RWPE1 (cell line): ENCODE results near the gene DSG4.

Source experiments
- CTCF ChIA-PET: fragments of 350-600 bp; sonication (Branson Sonifier 250); formaldehyde crosslinking; extraction: SDS; loops from one replicate; lab custom pipeline; 2021; lab: Yijun Ruan, JAX
- POLR2A ChIA-PET: fragments of 400-600 bp; formaldehyde crosslinking; extraction: SDS; loops from one replicate; lab custom pipeline; 2020; ENCODE audit warnings: antibody characterized with exemption; ENCODE audit not compliant: low non-redundant PET; lab: Yijun Ruan, JAX
- DNase-seq: peaks from one replicate; pipeline ENCODE4 v3.0.0; 2012; ENCODE audit warnings: low spot score
- H3K27ac ChIP-seq: fragments of 450-650 bp; 2 replicates; pipeline ENCODE4 v1.5.1; 2017
- TF ChIP-seq, protein P1 (sequence below): fragments of 450-650 bp; conservative IDR thresholded peaks from 2 replicates; pipeline ENCODE4 v1.5.1; 2017; ENCODE audit warnings: low read depth, mild to moderate bottlenecking

The DSG4 gene

GRCh38 chr18:31393286-31393685, 16.7 kb downstream of the DSG4 start:
- CTCF ChIA-PET: no interaction called here
- DNase-seq: no peak
- no peak overlapping the region for H3K27ac ChIP-seq
- TF ChIP-seq, protein P1, sequence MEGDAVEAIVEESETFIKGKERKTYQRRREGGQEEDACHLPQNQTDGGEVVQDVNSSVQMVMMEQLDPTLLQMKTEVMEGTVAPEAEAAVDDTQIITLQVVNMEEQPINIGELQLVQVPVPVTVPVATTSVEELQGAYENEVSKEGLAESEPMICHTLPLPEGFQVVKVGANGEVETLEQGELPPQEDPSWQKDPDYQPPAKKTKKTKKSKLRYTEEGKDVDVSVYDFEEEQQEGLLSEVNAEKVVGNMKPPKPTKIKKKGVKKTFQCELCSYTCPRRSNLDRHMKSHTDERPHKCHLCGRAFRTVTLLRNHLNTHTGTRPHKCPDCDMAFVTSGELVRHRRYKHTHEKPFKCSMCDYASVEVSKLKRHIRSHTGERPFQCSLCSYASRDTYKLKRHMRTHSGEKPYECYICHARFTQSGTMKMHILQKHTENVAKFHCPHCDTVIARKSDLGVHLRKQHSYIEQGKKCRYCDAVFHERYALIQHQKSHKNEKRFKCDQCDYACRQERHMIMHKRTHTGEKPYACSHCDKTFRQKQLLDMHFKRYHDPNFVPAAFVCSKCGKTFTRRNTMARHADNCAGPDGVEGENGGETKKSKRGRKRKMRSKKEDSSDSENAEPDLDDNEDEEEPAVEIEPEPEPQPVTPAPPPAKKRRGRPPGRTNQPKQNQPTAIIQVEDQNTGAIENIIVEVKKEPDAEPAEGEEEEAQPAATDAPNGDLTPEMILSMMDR: no peak
- POLR2A ChIA-PET: no interaction called here

DNA sequence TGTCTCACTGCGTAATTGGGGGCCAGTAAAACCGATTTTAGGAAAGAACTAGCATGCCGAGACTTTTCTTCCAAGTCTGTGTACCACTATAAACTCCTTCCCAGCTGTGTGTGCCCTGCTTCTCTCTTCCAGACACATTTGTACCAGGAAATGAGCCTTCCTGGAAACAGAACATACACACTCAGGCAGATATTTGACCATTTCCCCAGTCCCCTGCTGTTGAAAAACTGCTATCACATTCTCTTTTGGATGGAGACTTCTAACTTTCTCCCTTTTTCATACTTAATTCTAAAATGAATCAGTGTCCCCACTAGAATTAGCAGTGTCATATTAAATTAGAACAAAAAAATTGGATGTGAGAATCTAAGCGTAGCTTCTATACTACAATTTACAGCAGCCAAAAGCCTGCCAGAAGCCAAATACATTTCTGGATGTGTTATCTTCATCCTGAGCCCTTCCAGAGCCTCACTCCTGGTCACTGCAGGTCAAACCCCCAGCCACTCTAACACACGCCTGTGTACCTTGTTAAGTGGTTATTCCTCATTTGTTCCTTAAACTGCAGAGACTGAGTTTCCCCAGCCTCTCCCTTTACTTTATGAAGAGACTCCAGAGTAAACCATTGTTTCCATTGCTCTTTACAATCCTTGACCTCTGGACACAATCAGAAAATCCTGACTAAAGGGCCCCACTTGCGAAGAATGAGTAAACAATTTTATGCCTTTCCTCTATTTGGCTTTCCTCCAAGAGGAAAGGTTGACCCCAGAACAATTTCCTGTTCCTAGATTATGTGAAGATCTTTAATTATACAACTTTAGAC, 20.4 kb downstream of the DSG4 start:
- TF ChIP-seq, protein P1: no peak
- POLR2A ChIA-PET: no interaction called here
- CTCF ChIA-PET: no interaction called here
- no peak overlapping the region for H3K27ac ChIP-seq
- DNase-seq: no peak

- ChIA-PET POLR2A (no interaction called here), CTCF (no interaction called here)
- no peak overlapping the region for H3K27ac ChIP-seq
- no peak for DNase-seq
- TF ChIP-seq, protein P1: no peak
These were observed 21.6 kb downstream of the DSG4 start for GRCh38 chr18:31398191-31398590.

DNA sequence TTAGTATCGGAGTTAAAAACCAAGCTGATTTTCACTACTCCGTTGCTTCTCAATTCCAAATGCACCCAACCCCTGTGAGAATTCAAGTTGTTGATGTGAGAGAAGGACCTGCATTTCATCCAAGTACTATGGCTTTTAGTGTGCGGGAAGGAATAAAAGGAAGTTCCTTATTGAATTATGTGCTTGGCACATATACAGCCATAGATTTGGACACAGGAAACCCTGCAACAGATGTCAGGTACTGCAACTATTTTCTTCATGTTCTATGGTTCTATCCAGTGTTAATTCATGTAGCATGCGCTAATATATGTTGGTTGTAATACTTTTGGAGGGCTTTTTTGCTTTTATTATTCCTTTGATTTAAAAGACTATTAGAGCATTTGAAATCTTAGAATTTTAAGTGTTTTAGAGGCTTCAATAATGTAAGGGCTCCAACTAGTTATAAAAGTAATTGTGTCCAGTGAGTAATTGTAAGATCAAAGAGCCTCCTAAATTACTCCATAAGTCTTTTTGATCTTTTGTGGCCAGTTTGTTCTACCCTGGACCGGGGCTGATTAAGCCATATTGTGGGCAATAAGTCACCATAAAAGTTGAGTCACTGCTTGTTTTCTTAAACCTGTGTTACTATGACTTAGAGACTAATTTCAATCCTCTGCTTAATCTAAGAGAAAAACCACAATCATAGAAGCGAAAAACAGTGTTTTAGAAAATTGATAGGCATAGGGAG, 22.9 kb downstream of the DSG4 start:
- no peak overlapping the region for H3K27ac ChIP-seq
- POLR2A ChIA-PET: no interaction called here
- TF ChIP-seq, protein P1: no peak
- CTCF ChIA-PET: no interaction called here
- no peak for DNase-seq

GRCh38 chr18:31401156-31402025, 24.8 kb downstream of the DSG4 start:
- POLR2A ChIA-PET: no interaction called here
- CTCF ChIA-PET: interaction anchor here (0.6 kb wide), 1 partner anchor 428 kb away, joined by 3 read pairs; no protein-coding TSS in a partner anchor

More at GRCh38 chr18:31401156-31402025, 24.8 kb downstream of the DSG4 start:
- TF ChIP-seq, protein P1: no peak
- DNase-seq: no peak
- no peak overlapping the region for H3K27ac ChIP-seq
